Measurements from ENCODE around the gene SARDH. TPM values are rescaled to one million over a fixed set of nuclear protein-coding genes. Genes with fewer than 3 reads are reported as not detected.

SARDH gene
- total and polyA plus RNA-seq, 9 donors = 2.5 to 10.0 (median 3.3) TPM

DNA sequence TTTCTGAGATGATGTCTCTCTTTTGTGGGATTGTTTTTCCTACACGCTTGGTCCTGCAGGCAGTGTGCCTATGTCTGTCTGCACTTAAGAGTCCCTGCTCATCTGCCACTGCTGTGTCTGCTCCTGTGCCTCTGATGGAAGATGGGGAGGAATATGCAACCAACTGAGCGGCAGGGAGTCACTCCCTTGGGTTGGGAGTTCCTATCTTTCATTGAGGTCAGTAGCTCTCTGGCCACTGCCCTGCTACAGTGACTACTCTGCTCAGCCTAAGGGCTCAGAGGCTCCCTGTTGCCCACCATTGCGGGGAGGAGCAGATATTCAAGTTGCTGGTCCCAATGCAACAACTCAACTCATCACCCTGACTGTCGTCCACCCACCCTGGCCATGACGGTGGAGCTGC, 115.6 kb downstream of the SARDH start:
- intact Hi-C loops (cut with DNase I) = no loop called here
- TF ChIP-seq, protein P1, sequence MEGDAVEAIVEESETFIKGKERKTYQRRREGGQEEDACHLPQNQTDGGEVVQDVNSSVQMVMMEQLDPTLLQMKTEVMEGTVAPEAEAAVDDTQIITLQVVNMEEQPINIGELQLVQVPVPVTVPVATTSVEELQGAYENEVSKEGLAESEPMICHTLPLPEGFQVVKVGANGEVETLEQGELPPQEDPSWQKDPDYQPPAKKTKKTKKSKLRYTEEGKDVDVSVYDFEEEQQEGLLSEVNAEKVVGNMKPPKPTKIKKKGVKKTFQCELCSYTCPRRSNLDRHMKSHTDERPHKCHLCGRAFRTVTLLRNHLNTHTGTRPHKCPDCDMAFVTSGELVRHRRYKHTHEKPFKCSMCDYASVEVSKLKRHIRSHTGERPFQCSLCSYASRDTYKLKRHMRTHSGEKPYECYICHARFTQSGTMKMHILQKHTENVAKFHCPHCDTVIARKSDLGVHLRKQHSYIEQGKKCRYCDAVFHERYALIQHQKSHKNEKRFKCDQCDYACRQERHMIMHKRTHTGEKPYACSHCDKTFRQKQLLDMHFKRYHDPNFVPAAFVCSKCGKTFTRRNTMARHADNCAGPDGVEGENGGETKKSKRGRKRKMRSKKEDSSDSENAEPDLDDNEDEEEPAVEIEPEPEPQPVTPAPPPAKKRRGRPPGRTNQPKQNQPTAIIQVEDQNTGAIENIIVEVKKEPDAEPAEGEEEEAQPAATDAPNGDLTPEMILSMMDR (IDR thresholded peaks at IDR 0.05) = no peak
- TF ChIP-seq EP300 (IDR thresholded peaks at IDR 0.05) (no peak), POLR2A (IDR thresholded peaks at IDR 0.05) (no peak)

DNA sequence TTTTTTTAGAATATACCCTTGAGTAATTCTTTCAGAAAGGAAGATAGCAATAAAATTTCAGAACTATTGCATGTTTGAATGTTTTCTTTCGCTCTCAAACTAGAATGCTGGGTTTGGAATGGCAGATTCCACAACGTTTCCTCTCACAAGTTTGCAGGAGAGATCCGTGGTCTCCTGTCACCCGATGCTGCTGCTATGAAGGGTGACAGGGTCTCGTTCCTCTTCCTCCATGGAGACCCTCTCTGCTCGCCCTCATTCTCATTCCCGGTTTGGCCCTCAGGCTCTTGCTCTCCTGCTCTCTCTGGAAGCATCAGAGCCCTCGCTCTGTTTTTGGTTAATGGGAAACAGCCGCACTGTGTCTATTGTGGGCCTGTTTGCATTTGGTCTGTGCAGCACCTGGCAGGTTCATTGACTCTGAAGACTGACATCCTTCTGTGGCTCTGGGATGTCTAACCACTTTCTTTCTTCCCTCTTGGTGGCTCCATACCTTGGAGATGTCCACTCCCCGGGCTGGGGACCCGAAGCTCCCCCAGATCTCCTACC, 116.4 kb downstream of the SARDH start:
- 73 to 74% (median 74%) methylated on average over 11 of the region's 11 CpGs for WGBS, 3 donors
- H3K4me3 ChIP-seq = no peak overlapping the region
- DNase-seq = no peak
- H3K27me3 ChIP-seq = no peaks in the 10 kb centered on the region
- no peaks in the 10 kb centered on the region for H3K36me3 ChIP-seq
- H3K4me1 ChIP-seq (ENCODE audit: insufficient read depth) = no peaks in the 10 kb centered on the region
- intact Hi-C loops (cut with DNase I) = no loop called here
- H3K27ac ChIP-seq = no peak overlapping the region
- H3K9me3 ChIP-seq = peaks cover 0 to 8% of the 10 kb centered on the region in 2 donors
- TF ChIP-seq, protein P1 (IDR thresholded peaks at IDR 0.05) = no peak
- no peak for TF ChIP-seq POLR2A (IDR thresholded peaks at IDR 0.05)
- TF ChIP-seq EP300 (IDR thresholded peaks at IDR 0.05) = no peak

More for the DNA sequence above, 115.6 kb downstream of the SARDH start:
- peaks cover 0 to 8% of the 10 kb centered on the region in 2 donors for H3K9me3 ChIP-seq
- H3K27me3 ChIP-seq = no peaks in the 10 kb centered on the region
- H3K4me1 ChIP-seq (ENCODE audit: insufficient read depth) = no peaks in the 10 kb centered on the region
- no peak for DNase-seq
- H3K27ac ChIP-seq = no peak overlapping the region
- no peak overlapping the region for H3K4me3 ChIP-seq
- H3K36me3 ChIP-seq = no peaks in the 10 kb centered on the region
- 58 to 66% (median 60%) methylated on average over 4 to 5 of the region's 5 CpGs for WGBS, 3 donors

DNA sequence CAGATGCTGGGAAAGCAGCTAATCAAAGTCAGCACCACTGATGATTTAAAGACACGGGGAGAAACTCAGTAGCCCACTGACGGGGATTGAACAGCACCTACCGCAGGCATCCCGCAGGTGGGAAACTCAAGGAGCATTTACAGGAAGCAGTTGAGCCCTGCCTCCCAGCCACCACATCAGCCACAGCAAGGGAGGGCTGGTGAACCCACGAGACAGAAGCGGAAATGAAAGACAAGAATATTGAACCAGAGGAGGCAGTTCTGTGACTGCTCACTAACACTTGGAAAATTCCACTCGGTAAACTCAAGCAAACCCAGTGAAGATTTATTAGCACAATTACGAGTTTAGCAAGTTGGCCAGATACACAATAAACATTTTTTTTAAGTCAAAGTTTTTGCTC, 118.4 kb downstream of the SARDH start:
- Histone ChIP-seq H3K36me3 (no peaks in the 10 kb centered on the region), H3K27me3 (no peaks in the 10 kb centered on the region), H3K27ac (no peak overlapping the region), H3K4me3 (no peak overlapping the region), H3K4me1 (ENCODE audit: insufficient read depth) (no peaks in the 10 kb centered on the region), H3K9me3 (no peaks in the 10 kb centered on the region)
- TF ChIP-seq POLR2A (IDR thresholded peaks at IDR 0.05) = no peak
- TF ChIP-seq EP300 (IDR thresholded peaks at IDR 0.05) = no peak
- TF ChIP-seq, protein P1 (IDR thresholded peaks at IDR 0.05) = no peak
- DNase-seq = no peak
- whole genome bisulfite sequencing, 3 donors = 11 to 20% (median 14%) methylated on average over 8 of the region's 8 CpGs
- intact Hi-C loops (cut with DNase I) = no loop called here

DNA sequence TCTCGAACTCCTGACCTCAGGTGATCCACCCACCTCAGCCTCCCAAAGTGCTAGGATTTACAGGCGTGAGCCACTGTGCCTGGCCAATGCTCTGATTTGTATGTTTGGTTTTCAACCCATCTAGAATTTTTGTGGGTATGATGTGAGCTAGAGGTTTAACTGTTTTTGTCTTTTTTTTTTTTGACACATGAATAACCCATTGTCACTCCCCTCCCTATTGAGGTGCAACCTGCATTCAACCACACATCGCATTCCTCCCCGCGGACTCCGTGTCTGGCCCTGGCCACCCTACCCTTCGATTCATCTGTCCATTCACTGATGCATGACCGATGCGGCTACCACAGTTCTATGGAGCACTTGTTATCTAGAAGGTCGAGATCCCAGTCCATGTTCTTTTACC, 119.4 kb downstream of the SARDH start:
- Histone ChIP-seq H3K9me3 (no peaks in the 10 kb centered on the region), H3K27me3 (no peaks in the 10 kb centered on the region), H3K4me3 (no peak overlapping the region), H3K4me1 (ENCODE audit: insufficient read depth) (no peaks in the 10 kb centered on the region), H3K27ac (no peak overlapping the region), H3K36me3 (no peaks in the 10 kb centered on the region)
- no peak for DNase-seq
- TF ChIP-seq, protein P1 (IDR thresholded peaks at IDR 0.05) = no peak
- TF ChIP-seq EP300 (IDR thresholded peaks at IDR 0.05) = no peak
- TF ChIP-seq POLR2A (IDR thresholded peaks at IDR 0.05) = no peak
- WGBS, 3 donors = 79 to 88% (median 81%) methylated on average over 10 of the region's 10 CpGs
- intact Hi-C loops (cut with DNase I) = no loop called here
